HepG2 (cell line): ENCODE data around the gene ARHGAP30. TPM values are rescaled to one million over a fixed set of nuclear protein-coding genes. Genes with fewer than 3 reads are reported as not detected.

ENCODE experiments used
- ATF3 ChIP-seq: sonication (generic); formaldehyde crosslinking; IDR thresholded peaks from 2 replicates; pipeline ENCODE4 v1.4.0; 2020; ENCODE audit warnings: missing genetic modification reagents
- ATF6 ChIP-seq: sonication (generic); formaldehyde crosslinking; conservative IDR thresholded peaks from 2 replicates; pipeline ENCODE4 v1.4.0; 2020; ENCODE audit warnings: missing genetic modification reagents
- DR1 ChIP-seq: sonication (generic); formaldehyde crosslinking; IDR thresholded peaks from 2 replicates; pipeline ENCODE4 v1.8.0; 2021; ENCODE audit warnings: mild to moderate bottlenecking, missing genetic modification reagents, inconsistent platforms
- EEA1 ChIP-seq: sonication (generic); formaldehyde crosslinking; IDR thresholded peaks from 2 replicates; pipeline ENCODE4 v1.5.1; 2020; ENCODE audit warnings: mild to moderate bottlenecking, missing genetic modification reagents, borderline replicate concordance
- ELK4 ChIP-seq: sonication (generic); formaldehyde crosslinking; IDR thresholded peaks from 2 replicates; pipeline ENCODE4 v1.9.0; 2021; ENCODE audit warnings: missing genetic modification reagents, borderline replicate concordance
- ETS1 ChIP-seq: sonication (generic); formaldehyde crosslinking; IDR thresholded peaks from 2 replicates; pipeline ENCODE4 v1.4.0; 2020; ENCODE audit warnings: missing genetic modification reagents
- GMEB2 ChIP-seq: IDR thresholded peaks from 2 replicates; pipeline ENCODE4 v1.6.1; 2016; ENCODE audit warnings: missing biosample characterization, missing genetic modification reagents, low read depth
- HNF4A ChIP-seq: sonication (generic); formaldehyde crosslinking; IDR thresholded peaks from 2 replicates; pipeline ENCODE4 v1.4.0; 2020; ENCODE audit warnings: missing genetic modification reagents
- HOXA9 ChIP-seq: sonication (generic); formaldehyde crosslinking; IDR thresholded peaks from 2 replicates; pipeline ENCODE4 v1.8.1; 2022; ENCODE audit warnings: missing genetic modification reagents, mild to moderate bottlenecking, moderate library complexity, borderline replicate concordance
- MAF1 ChIP-seq: sonication (generic); formaldehyde crosslinking; IDR thresholded peaks from 2 replicates; pipeline ENCODE4 v1.5.0; 2020; ENCODE audit warnings: missing genetic modification reagents, borderline replicate concordance
- MAFF ChIP-seq: IDR thresholded peaks from 2 replicates; pipeline ENCODE4 v1.6.1; 2011; ENCODE audit warnings: low read depth, low read length, improper control_type of control experiment
- RARA ChIP-seq: IDR thresholded peaks from 2 replicates; pipeline ENCODE4 v1.6.1; 2016; ENCODE audit warnings: missing genetic modification reagents, missing compliant biosample characterization
- RNF219 ChIP-seq: sonication (generic); formaldehyde crosslinking; IDR thresholded peaks from 2 replicates; pipeline ENCODE4 v1.5.0; 2020; ENCODE audit warnings: mild to moderate bottlenecking, missing genetic modification reagents
- SMARCC2 ChIP-seq: fragments of 450-650 bp; IDR thresholded peaks from 2 replicates; pipeline ENCODE4 v1.6.1; 2017; ENCODE audit warnings: antibody characterized with exemption, mild to moderate bottlenecking
- SOX5 ChIP-seq: IDR thresholded peaks from 2 replicates; pipeline ENCODE4 v1.6.1; 2016; ENCODE audit warnings: borderline replicate concordance
- ZFP37 ChIP-seq: sonication (generic); formaldehyde crosslinking; IDR thresholded peaks from 2 replicates; pipeline ENCODE4 v1.4.0; 2020; ENCODE audit warnings: missing genetic modification reagents, borderline replicate concordance
- ZNF18 ChIP-seq: sonication (generic); formaldehyde crosslinking; IDR thresholded peaks from 2 replicates; pipeline ENCODE4 v1.8.0; 2022; ENCODE audit warnings: mild to moderate bottlenecking, missing genetic modification reagents; ENCODE audit not compliant: insufficient replicate concordance
- ZNF317 ChIP-seq: sonication (generic); formaldehyde crosslinking; IDR thresholded peaks from 2 replicates; pipeline ENCODE4 v1.5.0; 2020; ENCODE audit warnings: mild to moderate bottlenecking, missing genetic modification reagents
- ZNF788 ChIP-seq: sonication (generic); formaldehyde crosslinking; IDR thresholded peaks from 2 replicates; pipeline ENCODE4 v1.5.0; 2020; ENCODE audit warnings: mild to moderate bottlenecking, missing genetic modification reagents, borderline replicate concordance
- polyA plus RNA-seq, 8 experiments: library from polyadenylated mRNA; depleted of rRNA in 3 of 8; stranded (reverse) in 7 of 8; unstranded in 1 of 8; fragments of >200 nt; fragmentation: Illumina TruSeq in 4 of 8; extraction: Trizol in 4 of 8; gene quantifications; 2 replicates each; pipeline versions ENCODE4 v1.2.1 to v1.2.3, GENCODE V29; 2011 to 2016; ENCODE audit warnings: low read depth in 4 of 8, missing spikeins in 1 of 8, mixed read lengths in 1 of 8; ENCODE audit not compliant: insufficient read depth in 1 of 8
- total RNA-seq, 5 experiments: library from RNA; depleted of rRNA; stranded (reverse); fragments of >200 nt; fragmentation: Illumina TruSeq; extraction: Trizol; gene quantifications; 2 replicates each; pipeline ENCODE4 v1.2.3, GENCODE V29; 2016; ENCODE audit warnings: low read depth in 1 of 5

Gene ARHGAP30
- total and polyA plus RNA-seq, 2 of the 13 experiments (the other 11 are each of a cell fraction or from before 2014, with no cell fraction given), result 0.13 to 0.20 TPM

GRCh38 chr1:161020509-161021164 lies 49.1 kb downstream of the ARHGAP30 start, which contains the start of gene F11R (continued):
- TF ChIP-seq SOX5 (CRISPR knock-in tag), result no peak
- no peak for TF ChIP-seq RNF219 (CRISPR knock-in tag)
- TF ChIP-seq HNF4A (CRISPR knock-in tag), result no peak
- TF ChIP-seq EEA1 (CRISPR knock-in tag), result no peak
- no peak for TF ChIP-seq HOXA9 (CRISPR knock-in tag)
- TF ChIP-seq DR1 (CRISPR knock-in tag), result no peak
- TF ChIP-seq ZNF788, result 0 out of 2 replicates have a peak, but pooled peaks have one; percentile 44
- TF ChIP-seq ETS1 (CRISPR knock-in tag), result 0 out of 2 replicates have a peak, but pooled peaks have one; percentile 85
- no peak for TF ChIP-seq ATF6 (CRISPR knock-in tag)
- no peak for TF ChIP-seq RARA (CRISPR knock-in tag)
- TF ChIP-seq SMARCC2, result no peak
- no peak for TF ChIP-seq ELK4
- TF ChIP-seq ZNF317 (CRISPR knock-in tag), result peak; percentile 47
- no peak for TF ChIP-seq GMEB2 (CRISPR knock-in tag)
- peak; percentile 80 for TF ChIP-seq ZNF18 (CRISPR knock-in tag)
- TF ChIP-seq ZFP37 (CRISPR knock-in tag), result peak; percentile 71; the same call in 1 of the 2 replicates
- TF ChIP-seq MAF1, result peak; percentile 69; the same call in 1 of the 2 replicates
- TF ChIP-seq ATF3 (CRISPR knock-in tag), result 0 out of 2 replicates have a peak, but pooled peaks have one; percentile 33
- TF ChIP-seq MAFF, result no peak
